Thoracic aorta (tissue), 2 donors: ENCODE data around the gene NNMT. TPM values are rescaled to one million over a fixed set of nuclear protein-coding genes. Genes with fewer than 3 reads are reported as not detected.

ENCODE experiments used
- ATAC-seq: fragments of 150-250 bp; one replicate; pipeline ENCODE4 v1.8.0; 2017; ENCODE audit warnings: low read depth; ENCODE audit not compliant: insufficient number of reproducible peaks, low FRiP score
- DNase-seq: peaks from one replicate; pipeline ENCODE4 v3.0.0-alpha.2; 2020; ENCODE audit warnings: low spot score
- H3K27ac ChIP-seq, 2 donors: fragments of 200-600 bp; sonication (generic); 1 replicate in 1 of 2; 2 replicates in 1 of 2; pipeline ENCODE4 v1.5.1; 2016; ENCODE audit warnings: mild to moderate bottlenecking in 2 of 2, moderate library complexity in 2 of 2
- H3K27me3 ChIP-seq: fragments of 200-600 bp; sonication (generic); replicated peaks from 2 replicates; pipeline ENCODE4 v1.6.0; 2016; ENCODE audit warnings: mild to moderate bottlenecking; ENCODE audit not compliant: insufficient read depth
- H3K36me3 ChIP-seq: fragments of 200-600 bp; sonication (generic); one replicate; pipeline ENCODE4 v1.5.1; 2016
- H3K4me1 ChIP-seq, 2 donors: fragments of 200-600 bp; sonication (generic); 1 replicate in 1 of 2; 2 replicates in 1 of 2; pipeline versions ENCODE4 v1.5.1 to v1.6.0; 2016; ENCODE audit warnings: low read depth in 2 of 2, mild to moderate bottlenecking in 1 of 2; ENCODE audit not compliant: control insufficient read depth in 1 of 2
- H3K4me3 ChIP-seq: fragments of 200-600 bp; sonication (generic); 2 replicates; pipeline ENCODE4 v1.5.1; 2016; ENCODE audit warnings: mild to moderate bottlenecking
- H3K9me3 ChIP-seq: fragments of 200-600 bp; sonication (generic); 2 replicates; pipeline ENCODE4 v1.5.1; 2016
- total RNA-seq, 2 donors: library from RNA; depleted of rRNA; stranded (reverse); fragments of >200 nt; gene quantifications; one replicate each; pipeline versions ENCODE4 v1.1.0 to v1.2.3, GENCODE V29; 2016
- TF ChIP-seq, protein P1 (sequence below): fragments of 200-600 bp; sonication (generic); IDR thresholded peaks from one replicate; pipeline ENCODE4 v1.5.1; 2019; ENCODE audit warnings: antibody characterized with exemption

Gene NNMT
- total RNA-seq, 2 donors from 2014 or later, result 583 to 1,213 TPM

DNA sequence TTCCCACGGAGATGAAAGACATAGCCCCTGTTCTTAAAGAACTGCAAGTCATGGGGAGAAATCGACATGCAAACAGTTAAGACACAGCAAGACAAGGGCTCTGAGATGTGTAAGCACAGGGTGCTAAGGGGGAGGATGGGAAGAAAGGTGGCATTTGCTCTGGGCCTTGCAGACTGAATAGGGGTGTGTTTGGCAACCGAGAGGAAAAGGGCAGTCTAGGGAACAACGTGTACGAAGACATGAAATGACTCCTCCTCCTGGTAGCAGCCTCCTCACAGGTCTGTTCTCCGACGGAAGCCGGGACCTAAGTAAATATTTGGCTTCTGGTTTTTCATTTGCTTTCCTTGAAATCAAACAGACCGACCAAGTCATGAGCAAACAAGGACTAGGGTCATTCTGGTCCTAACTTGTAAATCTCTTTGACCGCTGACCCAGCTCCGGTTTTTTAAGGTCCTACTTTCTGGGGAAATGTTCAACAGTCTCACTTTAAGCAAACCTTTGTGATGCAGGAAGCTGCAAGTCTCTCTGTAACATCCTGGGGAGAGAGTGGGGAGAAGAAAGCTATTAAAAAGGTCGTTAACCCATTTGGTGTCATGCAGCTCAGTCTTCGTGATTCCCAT is 19.7 kb downstream of the NNMT start:
- peaks cover 74 to 96% of the 10 kb centered on the region in 2 donors for H3K4me1 ChIP-seq
- TF ChIP-seq, protein P1, sequence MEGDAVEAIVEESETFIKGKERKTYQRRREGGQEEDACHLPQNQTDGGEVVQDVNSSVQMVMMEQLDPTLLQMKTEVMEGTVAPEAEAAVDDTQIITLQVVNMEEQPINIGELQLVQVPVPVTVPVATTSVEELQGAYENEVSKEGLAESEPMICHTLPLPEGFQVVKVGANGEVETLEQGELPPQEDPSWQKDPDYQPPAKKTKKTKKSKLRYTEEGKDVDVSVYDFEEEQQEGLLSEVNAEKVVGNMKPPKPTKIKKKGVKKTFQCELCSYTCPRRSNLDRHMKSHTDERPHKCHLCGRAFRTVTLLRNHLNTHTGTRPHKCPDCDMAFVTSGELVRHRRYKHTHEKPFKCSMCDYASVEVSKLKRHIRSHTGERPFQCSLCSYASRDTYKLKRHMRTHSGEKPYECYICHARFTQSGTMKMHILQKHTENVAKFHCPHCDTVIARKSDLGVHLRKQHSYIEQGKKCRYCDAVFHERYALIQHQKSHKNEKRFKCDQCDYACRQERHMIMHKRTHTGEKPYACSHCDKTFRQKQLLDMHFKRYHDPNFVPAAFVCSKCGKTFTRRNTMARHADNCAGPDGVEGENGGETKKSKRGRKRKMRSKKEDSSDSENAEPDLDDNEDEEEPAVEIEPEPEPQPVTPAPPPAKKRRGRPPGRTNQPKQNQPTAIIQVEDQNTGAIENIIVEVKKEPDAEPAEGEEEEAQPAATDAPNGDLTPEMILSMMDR, result no peak
- peaks cover 33% of the 10 kb centered on the region for H3K36me3 ChIP-seq
- no peaks in the 10 kb centered on the region for H3K9me3 ChIP-seq
- no peak overlapping the region for H3K4me3 ChIP-seq
- ATAC-seq (peak; percentile 39), DNase-seq (no peak)
- H3K27ac ChIP-seq, result peak overlapping the region; percentile 37 to 64
- no peaks in the 10 kb centered on the region for H3K27me3 ChIP-seq

DNA sequence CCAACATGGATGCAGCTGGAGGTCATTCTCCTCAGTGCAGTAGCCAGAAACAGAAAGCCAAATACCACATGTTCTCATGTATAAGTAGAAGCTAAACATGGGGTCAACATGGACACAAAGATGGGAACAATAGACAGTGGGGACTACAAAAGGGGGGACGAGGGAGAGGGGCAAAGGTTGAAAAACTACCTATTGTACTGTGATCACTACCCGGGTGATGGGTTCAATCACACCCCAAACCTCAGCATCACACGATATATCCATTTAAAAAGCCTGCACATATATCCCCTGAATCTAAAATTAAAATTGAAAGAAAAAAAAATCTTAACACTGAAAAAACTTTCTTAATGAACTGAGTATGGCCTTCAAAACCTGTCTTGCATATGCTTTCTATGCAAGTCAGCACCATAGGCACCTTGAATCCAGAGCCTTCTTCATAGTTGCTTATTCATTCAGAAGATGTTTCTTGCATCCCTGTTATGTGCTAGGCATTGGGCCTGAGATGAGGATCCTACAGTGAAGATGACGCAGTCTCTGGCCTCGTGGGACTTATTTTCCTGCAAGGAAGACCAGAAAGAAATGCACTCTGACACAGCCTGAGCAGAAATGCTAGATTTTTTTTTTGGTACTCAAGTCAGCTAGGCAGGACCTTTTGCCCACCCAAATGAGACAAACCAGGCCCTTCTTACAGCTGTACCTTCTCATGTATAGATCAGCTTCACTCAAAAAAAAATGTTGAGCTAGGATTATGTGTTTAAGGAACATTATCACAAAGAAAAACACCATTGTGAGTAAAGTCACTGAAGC is 21.0 kb downstream of the NNMT start:
- DNase-seq, result no peak
- Histone ChIP-seq H3K4me1 (peaks cover 71 to 94% of the 10 kb centered on the region in 2 donors), H3K27me3 (no peaks in the 10 kb centered on the region), H3K36me3 (peaks cover 28% of the 10 kb centered on the region), H3K4me3 (peak overlapping the region; percentile 13), H3K9me3 (no peaks in the 10 kb centered on the region), H3K27ac (peak overlapping the region; percentile 37 to 64)
- no peak for ATAC-seq
- TF ChIP-seq, protein P1, result no peak

DNA sequence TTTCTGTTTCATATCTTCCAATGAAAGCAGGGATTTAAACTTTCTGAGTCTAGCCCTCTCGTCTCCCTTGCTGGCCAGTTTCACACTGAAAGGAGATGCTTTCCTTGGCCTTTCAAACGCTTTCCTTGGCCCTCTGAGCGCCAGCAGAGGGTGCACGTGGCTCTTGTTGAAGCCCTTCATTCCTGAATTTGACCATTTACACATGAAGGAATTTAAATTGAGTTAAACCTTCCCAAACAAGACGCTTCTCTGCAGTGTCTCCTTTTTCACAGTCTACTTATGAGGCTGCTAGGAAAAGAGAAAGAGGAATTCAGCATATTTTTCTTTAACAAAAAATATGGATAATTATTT is 21.6 kb downstream of the NNMT start:
- peak overlapping the region; percentile 7 to 64 for H3K27ac ChIP-seq
- ATAC-seq (no peak), DNase-seq (no peak)
- no peaks in the 10 kb centered on the region for H3K27me3 ChIP-seq
- H3K4me3 ChIP-seq, result no peak overlapping the region
- TF ChIP-seq, protein P1, result peak; percentile 31
- H3K36me3 ChIP-seq, result peaks cover 23% of the 10 kb centered on the region
- no peaks in the 10 kb centered on the region for H3K9me3 ChIP-seq
- H3K4me1 ChIP-seq, result peaks cover 72 to 94% of the 10 kb centered on the region in 2 donors

DNA sequence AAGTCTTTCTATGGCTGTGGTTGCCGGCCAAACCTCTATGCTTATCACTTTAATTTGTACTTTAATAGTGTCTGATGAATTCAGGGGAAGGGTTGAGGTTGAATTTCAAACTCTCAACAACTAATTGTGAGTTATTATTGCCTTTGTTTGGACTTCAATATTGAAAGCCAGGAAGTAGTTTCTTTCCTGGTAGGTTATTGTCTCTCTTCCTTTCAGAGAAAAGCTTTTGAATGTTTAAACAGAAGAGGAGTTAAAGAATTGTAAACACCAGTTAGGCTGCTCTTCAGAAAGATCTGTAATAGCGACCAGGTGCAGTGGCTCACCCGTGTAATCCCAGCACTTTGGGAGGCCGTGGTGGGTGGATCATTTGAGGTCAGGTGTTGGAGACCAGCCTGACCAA is 22.2 kb downstream of the NNMT start:
- TF ChIP-seq, protein P1, result no peak
- H3K36me3 ChIP-seq, result peaks cover 18% of the 10 kb centered on the region
- ATAC-seq (no peak), DNase-seq (no peak)
- peak overlapping the region in 1 of 2 donors; percentile 64 for H3K27ac ChIP-seq
- peaks cover 73 to 91% of the 10 kb centered on the region in 2 donors for H3K4me1 ChIP-seq
- H3K4me3 ChIP-seq, result no peak overlapping the region
- H3K9me3 ChIP-seq, result no peaks in the 10 kb centered on the region
- no peaks in the 10 kb centered on the region for H3K27me3 ChIP-seq

DNA sequence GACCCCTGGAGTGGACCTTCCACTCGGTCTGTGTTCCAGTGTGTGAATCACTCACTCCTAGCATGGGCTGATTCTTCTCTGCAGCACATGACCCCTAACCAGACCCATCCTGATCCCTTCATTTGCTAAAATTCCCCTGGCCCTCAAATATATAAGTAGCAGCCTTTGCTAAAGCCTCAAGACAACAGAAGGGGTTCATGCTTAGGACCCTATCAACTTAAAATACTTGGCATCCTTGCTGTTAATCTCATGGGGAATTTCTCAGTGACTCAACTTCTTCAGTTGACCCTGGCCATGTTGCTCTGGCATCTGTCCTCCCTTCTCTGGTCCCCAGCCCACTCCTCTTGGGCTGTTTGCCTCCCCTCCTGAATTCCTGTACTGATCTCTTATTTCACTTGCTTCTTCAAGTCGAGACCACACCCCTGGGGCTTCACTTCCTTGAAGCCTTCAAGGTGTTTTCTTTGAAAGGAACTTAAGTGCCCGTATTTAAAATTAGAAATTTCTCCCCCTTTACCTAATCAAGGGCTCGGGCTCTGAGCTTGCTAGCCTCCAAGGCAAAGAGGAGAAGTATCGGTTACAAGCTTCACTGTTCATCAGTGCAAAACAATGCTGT is 23.6 kb downstream of the NNMT start:
- no peak overlapping the region for H3K4me3 ChIP-seq
- no peaks in the 10 kb centered on the region for H3K27me3 ChIP-seq
- peak overlapping the region; percentile 23 to 95 for H3K27ac ChIP-seq
- ATAC-seq, result no peak
- DNase-seq, result no peak
- H3K9me3 ChIP-seq, result no peaks in the 10 kb centered on the region
- H3K4me1 ChIP-seq, result peaks cover 63 to 78% of the 10 kb centered on the region in 2 donors
- H3K36me3 ChIP-seq, result peaks cover 5% of the 10 kb centered on the region
- TF ChIP-seq, protein P1, result no peak
